Tibial nerve (tissue), 4 donors: ENCODE data around the gene ASIC2.

Experiments used
- CTCF ChIP-seq, 5 experiments: fragments of 200-600 bp in 3 of 5; fragments of 450-650 bp in 2 of 5; sonication (generic) in 3 of 5; IDR thresholded peaks; one replicate each; pipeline ENCODE4 v1.5.1; 2016 to 2019; ENCODE audit warnings: antibody characterized with exemption in 5 of 5, mild to moderate bottlenecking in 3 of 5, moderate library complexity in 2 of 5
- EP300 ChIP-seq, 2 donors: sonication (generic); formaldehyde crosslinking; IDR thresholded peaks; one replicate each; pipeline ENCODE4 v1.6.1; 2017; ENCODE audit warnings: antibody characterized with exemption in 2 of 2, mild to moderate bottlenecking in 1 of 2
- POLR2A ChIP-seq, 2 donors: fragments of 450-650 bp; IDR thresholded peaks; one replicate each; pipeline ENCODE4 v1.6.1; 2017; ENCODE audit warnings: antibody characterized with exemption in 2 of 2, mild to moderate bottlenecking in 2 of 2, moderate library complexity in 2 of 2

- TF ChIP-seq POLR2A (IDR thresholded peaks at IDR 0.05) (no peak), CTCF (IDR thresholded peaks at IDR 0.05) (no peak), EP300 (IDR thresholded peaks at IDR 0.05) (no peak)
Measured at GRCh38 chr17:33199571-33200510, 93.3 kb downstream of the ASIC2 start.
